ENCODE measurements around the gene LRMDA.

LRMDA gene

GRCh38 chr10:76015245-76015644 lies 583.8 kb downstream of the LRMDA start:
- Histone ChIP-seq H3K36me3 (no peaks in the 10 kb centered on the region), H3K4me3 (ENCODE audit: low read depth, low read length) (no peak overlapping the region), H3K27me3 (ENCODE audit: insufficient read depth, low read depth, severe bottlenecking) (peaks cover 9% of the 10 kb centered on the region), H3K27ac (no peak overlapping the region), H3K9me3 (ENCODE audit: severe bottlenecking) (no peaks in the 10 kb centered on the region)
- TF ChIP-seq CTCF (IDR thresholded peaks at IDR 0.05; ENCODE audit: low read depth, low read length) = no peak
- DNase-seq = no peak

- Histone ChIP-seq H3K4me3 (ENCODE audit: low read depth, low read length) (no peak overlapping the region), H3K36me3 (no peaks in the 10 kb centered on the region), H3K27ac (no peak overlapping the region), H3K27me3 (ENCODE audit: insufficient read depth, low read depth, severe bottlenecking) (no peaks in the 10 kb centered on the region), H3K9me3 (ENCODE audit: severe bottlenecking) (no peaks in the 10 kb centered on the region)
- TF ChIP-seq CTCF (IDR thresholded peaks at IDR 0.05; ENCODE audit: low read depth, low read length) = no peak
- no peak for DNase-seq
Measured at GRCh38 chr10:76017026-76017732, 585.8 kb downstream of the LRMDA start.

GRCh38 chr10:76017733-76018433 lies 586.5 kb downstream of the LRMDA start:
- no peak for TF ChIP-seq CTCF (IDR thresholded peaks at IDR 0.05; ENCODE audit: low read depth, low read length)
- Histone ChIP-seq H3K27me3 (ENCODE audit: insufficient read depth, low read depth, severe bottlenecking) (no peaks in the 10 kb centered on the region), H3K4me3 (ENCODE audit: low read depth, low read length) (no peak overlapping the region), H3K27ac (no peak overlapping the region), H3K9me3 (ENCODE audit: severe bottlenecking) (no peaks in the 10 kb centered on the region), H3K36me3 (no peaks in the 10 kb centered on the region)
- peak; percentile 32 for DNase-seq

- DNase-seq = no peak
- Histone ChIP-seq H3K27me3 (ENCODE audit: insufficient read depth, low read depth, severe bottlenecking) (no peaks in the 10 kb centered on the region), H3K36me3 (no peaks in the 10 kb centered on the region), H3K9me3 (ENCODE audit: severe bottlenecking) (no peaks in the 10 kb centered on the region), H3K27ac (no peak overlapping the region), H3K4me3 (ENCODE audit: low read depth, low read length) (no peak overlapping the region)
- TF ChIP-seq CTCF (IDR thresholded peaks at IDR 0.05; ENCODE audit: low read depth, low read length) = no peak
Measured at GRCh38 chr10:76020630-76021029, 589.2 kb downstream of the LRMDA start.

- H3K9me3 ChIP-seq (ENCODE audit: severe bottlenecking) = no peaks in the 10 kb centered on the region
- TF ChIP-seq CTCF (IDR thresholded peaks at IDR 0.05; ENCODE audit: low read depth, low read length) = no peak
- no peak overlapping the region for H3K27ac ChIP-seq
- H3K36me3 ChIP-seq = no peaks in the 10 kb centered on the region
- no peaks in the 10 kb centered on the region for H3K27me3 ChIP-seq (ENCODE audit: insufficient read depth, low read depth, severe bottlenecking)
- no peak overlapping the region for H3K4me3 ChIP-seq (ENCODE audit: low read depth, low read length)
- DNase-seq = no peak
Measured at GRCh38 chr10:76021398-76021797, 590.0 kb downstream of the LRMDA start.

Data from WERI-Rb-1 (cell line).